GM23248 (cell line): ENCODE results near the gene IMPDH1. TPM values are rescaled to one million over a fixed set of nuclear protein-coding genes. Genes with fewer than 3 reads are reported as not detected.
A peak's percentile ranks its signal among the peaks of the same experiment; 100 is the strongest.

Experiments
- DNase-seq: peaks from one replicate; pipeline ENCODE4 v3.0.0-alpha.2; 2015
- H2AFZ ChIP-seq: fragments of 200-600 bp; sonication (generic); 2 replicates; pipeline ENCODE4 v1.6.1; 2016; ENCODE audit warnings: antibody characterized with exemption
- H3F3A ChIP-seq: fragments of 200-600 bp; sonication (generic); 2 replicates; pipeline ENCODE4 v1.6.1; 2016; ENCODE audit warnings: mild to moderate bottlenecking, antibody characterized with exemption, mixed run types; ENCODE audit not compliant: insufficient read depth
- H3K27ac ChIP-seq: fragments of 200-600 bp; sonication (generic); 2 replicates; pipeline ENCODE4 v1.5.1; 2016; ENCODE audit warnings: mild to moderate bottlenecking
- H3K27me3 ChIP-seq: fragments of 200-600 bp; sonication (generic); replicated peaks from 2 replicates; pipeline ENCODE4 v1.6.1; 2016; ENCODE audit warnings: mild to moderate bottlenecking; ENCODE audit not compliant: insufficient read depth
- H3K36me3 ChIP-seq: fragments of 200-600 bp; sonication (generic); 2 replicates; pipeline ENCODE4 v1.6.1; 2016; ENCODE audit warnings: low read depth, mild to moderate bottlenecking
- H3K4me1 ChIP-seq: fragments of 200-600 bp; sonication (generic); 2 replicates; pipeline ENCODE4 v1.6.1; 2016; ENCODE audit warnings: mild to moderate bottlenecking; ENCODE audit not compliant: insufficient read depth
- H3K4me2 ChIP-seq: fragments of 200-600 bp; sonication (generic); one replicate; pipeline ENCODE4 v1.6.1; 2016; ENCODE audit warnings: mild to moderate bottlenecking; ENCODE audit not compliant: unreplicated experiment
- H3K4me3 ChIP-seq: fragments of 200-600 bp; sonication (generic); 2 replicates; pipeline ENCODE4 v1.5.1; 2016; ENCODE audit warnings: mild to moderate bottlenecking
- H3K79me2 ChIP-seq: fragments of 200-600 bp; sonication (generic); 2 replicates; pipeline ENCODE4 v1.6.1; 2016; ENCODE audit warnings: mild to moderate bottlenecking; ENCODE audit not compliant: insufficient read depth
- H3K9ac ChIP-seq: fragments of 200-600 bp; sonication (generic); 2 replicates; pipeline ENCODE4 v1.6.1; 2016; ENCODE audit warnings: mild to moderate bottlenecking
- H3K9me2 ChIP-seq: fragments of 200-600 bp; sonication (generic); 2 replicates; pipeline ENCODE4 v1.6.1; 2016; ENCODE audit warnings: mixed run types, mild to moderate bottlenecking, moderate library complexity; ENCODE audit not compliant: insufficient read depth
- H3K9me3 ChIP-seq: fragments of 200-600 bp; sonication (generic); one replicate; pipeline ENCODE4 v1.6.1; 2017; ENCODE audit warnings: low read depth
- H4K20me1 ChIP-seq: fragments of 200-600 bp; sonication (generic); 2 replicates; pipeline ENCODE4 v1.6.0; 2016; ENCODE audit not compliant: insufficient read depth
- EZH2 ChIP-seq: fragments of 200-600 bp; sonication (generic); IDR thresholded peaks from 2 replicates; pipeline ENCODE4 v1.6.1; 2018; ENCODE audit warnings: antibody characterized with exemption, mild to moderate bottlenecking; ENCODE audit not compliant: insufficient read depth, poor library complexity, severe bottlenecking
- EZH2phosphoT487 ChIP-seq: fragments of 200-600 bp; sonication (generic); IDR thresholded peaks from 2 replicates; pipeline ENCODE4 v1.6.1; 2018; ENCODE audit warnings: antibody characterized with exemption, moderate library complexity, mild to moderate bottlenecking, low read depth; ENCODE audit not compliant: insufficient read depth
- WGBS, 2 experiments: methylation state at CpG; one replicate each; pipeline ENCODE4 v1.1.6; 2015 to 2017; ENCODE audit warnings: low lambda C conversion rate in 2 of 2, low coverage in 1 of 2; ENCODE audit errors: missing lambda C conversion rate in 2 of 2; 5-methylcytosine and 5-hydroxymethylcytosine counted together
- in situ Hi-C: fragments of 300-500 bp; cut with MboI; formaldehyde crosslinking; loops from 2 replicates; pipeline ENCODE4 v1.15.0; 2020
- polyA plus RNA-seq: library from polyadenylated mRNA; unstranded; fragments of >200 nt; fragmentation: Nextera tagmentation; extraction: Ambion mirVana; gene quantifications from 2 replicates; pipeline ENCODE4 v1.2.1, GENCODE V29; 2016
- total RNA-seq: library from RNA; depleted of rRNA; stranded (reverse); fragments of >200 nt; shearing (Covaris generic); gene quantifications from 2 replicates; pipeline ENCODE4 v1.2.3, GENCODE V29; 2014

IMPDH1 gene
- total and polyA plus RNA-seq, 2 experiments from 2014 or later = 89.9 to 97.3 TPM

DNA sequence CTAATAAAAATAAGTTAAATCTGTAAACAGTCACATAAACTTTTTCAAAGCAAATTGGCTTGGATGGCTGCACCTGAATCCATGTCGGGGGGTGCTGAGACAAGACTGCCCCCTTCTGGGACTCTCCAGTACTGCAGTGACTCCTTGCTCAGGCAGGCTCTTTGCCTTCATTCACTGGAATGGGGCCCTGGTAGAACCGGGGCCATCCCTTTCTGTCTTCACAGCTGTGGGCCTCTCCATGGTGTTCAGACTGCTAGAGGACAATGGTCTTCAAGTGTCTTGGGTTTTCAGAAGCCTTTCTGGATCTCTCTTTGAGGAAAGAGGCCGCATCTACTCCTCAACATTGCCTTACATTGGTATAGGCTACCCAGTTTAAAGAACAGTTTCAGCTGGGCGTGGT lies 16.1 kb upstream of the IMPDH1 start:
- Histone ChIP-seq H3K9me3 (no peaks in the 10 kb centered on the region), H3K27me3 (no peaks in the 10 kb centered on the region), H2AFZ (0 out of 2 replicates have a peak overlapping the region, but pooled peaks have one; percentile 26), H3K4me1 (no peaks in the 10 kb centered on the region), H3K9ac (no peak overlapping the region), H3F3A (no peaks in the 10 kb centered on the region), H3K9me2 (no peaks in the 10 kb centered on the region), H4K20me1 (no peaks in the 10 kb centered on the region), H3K27ac (no peak overlapping the region), H3K79me2 (no peaks in the 10 kb centered on the region), H3K36me3 (no peaks in the 10 kb centered on the region), H3K4me2 (no peak overlapping the region), H3K4me3 (no peak overlapping the region)
- no peak for TF ChIP-seq EZH2
- DNase-seq = peak; percentile 64
- 45% methylated on average over 4 of the region's 4 CpGs for WGBS, 2 experiments
- in situ Hi-C loops = no loop called here

DNA sequence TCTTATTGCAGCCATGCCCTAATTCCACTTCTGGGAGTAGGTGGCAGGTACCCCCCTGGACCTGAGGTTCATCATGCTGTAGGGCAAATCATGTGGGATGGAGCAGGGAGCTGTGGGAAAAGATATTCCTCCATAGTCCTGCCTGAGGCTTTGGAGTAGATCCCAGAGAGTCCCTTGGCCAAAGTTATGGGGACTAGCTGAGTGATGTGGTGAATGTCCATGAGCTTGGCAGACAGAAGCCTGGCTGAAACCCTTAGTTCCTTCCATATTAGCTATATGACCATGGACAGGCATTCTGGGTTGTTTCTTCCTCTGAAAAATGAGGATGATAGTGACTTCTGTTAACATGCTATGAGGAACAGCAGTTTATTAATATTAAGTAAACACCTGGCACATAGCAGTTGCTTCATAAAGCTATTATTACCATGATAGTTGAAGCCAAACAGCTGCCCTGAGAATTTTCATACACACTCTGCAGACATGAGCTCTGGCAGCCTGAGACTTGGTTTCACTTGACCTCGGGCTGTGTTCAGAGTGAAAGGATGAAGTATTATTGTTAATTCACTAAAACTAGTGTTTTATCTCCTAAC lies 15.0 kb upstream of the IMPDH1 start:
- DNase-seq = no peak
- no peaks in the 10 kb centered on the region for H3K36me3 ChIP-seq
- no peaks in the 10 kb centered on the region for H3K4me1 ChIP-seq
- H3K4me3 ChIP-seq = no peak overlapping the region
- WGBS, 2 experiments = 94 to 96% methylated on average over 1 of the region's 1 CpG
- H3K9me3 ChIP-seq = no peaks in the 10 kb centered on the region
- H3K79me2 ChIP-seq = no peaks in the 10 kb centered on the region
- no peak overlapping the region for H2AFZ ChIP-seq
- in situ Hi-C loops = no loop called here
- H3K27ac ChIP-seq = no peak overlapping the region
- no peaks in the 10 kb centered on the region for H4K20me1 ChIP-seq
- H3F3A ChIP-seq = no peaks in the 10 kb centered on the region
- no peak overlapping the region for H3K4me2 ChIP-seq
- no peaks in the 10 kb centered on the region for H3K9me2 ChIP-seq
- TF ChIP-seq EZH2phosphoT487 = no peak
- TF ChIP-seq EZH2 = no peak
- H3K9ac ChIP-seq = no peak overlapping the region
- no peaks in the 10 kb centered on the region for H3K27me3 ChIP-seq

- no peak for TF ChIP-seq EZH2phosphoT487
- no peak for TF ChIP-seq EZH2
- 67% methylated on average over 3 of the region's 3 CpGs for WGBS, 2 experiments
- Histone ChIP-seq H3K79me2 (no peaks in the 10 kb centered on the region), H2AFZ (no peak overlapping the region), H3F3A (no peaks in the 10 kb centered on the region), H4K20me1 (no peaks in the 10 kb centered on the region), H3K4me1 (no peaks in the 10 kb centered on the region), H3K4me3 (no peak overlapping the region), H3K4me2 (no peak overlapping the region), H3K9me2 (no peaks in the 10 kb centered on the region), H3K9ac (no peak overlapping the region), H3K27me3 (no peaks in the 10 kb centered on the region), H3K36me3 (no peaks in the 10 kb centered on the region), H3K9me3 (no peaks in the 10 kb centered on the region), H3K27ac (no peak overlapping the region)
- in situ Hi-C loops = no loop called here
- DNase-seq = no peak
Observed at GRCh38 chr7:128422842-128423241, 13.1 kb upstream of the IMPDH1 start.

DNA sequence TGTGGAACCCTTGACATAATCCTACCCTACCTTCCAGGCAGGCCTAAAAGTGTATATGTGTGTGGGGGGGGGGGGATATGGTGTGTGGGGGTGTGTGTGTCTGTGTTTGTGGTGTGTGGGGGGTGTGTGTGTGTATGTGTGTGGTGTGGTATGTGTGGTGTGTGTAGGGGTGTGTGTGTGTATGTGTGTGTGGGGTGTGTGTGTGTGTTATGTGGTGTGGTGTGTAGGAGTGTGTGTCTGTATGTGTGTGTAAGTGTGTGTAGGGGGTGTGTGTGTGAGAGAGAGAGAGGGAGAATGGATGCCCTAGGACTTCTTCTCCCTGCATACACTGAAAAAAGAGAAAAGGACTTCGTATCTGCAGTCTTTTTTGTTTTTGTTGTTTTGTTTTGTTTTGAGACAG lies 12.3 kb upstream of the IMPDH1 start:
- Histone ChIP-seq H3K36me3 (no peaks in the 10 kb centered on the region), H2AFZ (no peak overlapping the region), H3K79me2 (no peaks in the 10 kb centered on the region), H3K9me2 (no peaks in the 10 kb centered on the region), H3K27me3 (no peaks in the 10 kb centered on the region), H3K4me1 (no peaks in the 10 kb centered on the region), H3K9ac (no peak overlapping the region), H3K4me3 (no peak overlapping the region), H3F3A (no peaks in the 10 kb centered on the region), H4K20me1 (no peaks in the 10 kb centered on the region), H3K9me3 (no peaks in the 10 kb centered on the region), H3K27ac (no peak overlapping the region), H3K4me2 (no peak overlapping the region)
- in situ Hi-C loops = no loop called here
- no peak for DNase-seq
- WGBS, 2 experiments = 88 to 90% methylated on average over 1 of the region's 1 CpG
- no peak for TF ChIP-seq EZH2

- no peaks in the 10 kb centered on the region for H3F3A ChIP-seq
- H4K20me1 ChIP-seq = no peaks in the 10 kb centered on the region
- H3K4me1 ChIP-seq = no peaks in the 10 kb centered on the region
- H3K4me2 ChIP-seq = no peak overlapping the region
- H2AFZ ChIP-seq = no peak overlapping the region
- DNase-seq = no peak
- 65 to 92% methylated on average over 1 of the region's 1 CpG for WGBS, 2 experiments
- H3K4me3 ChIP-seq = no peak overlapping the region
- H3K9me3 ChIP-seq = no peaks in the 10 kb centered on the region
- H3K27ac ChIP-seq = no peak overlapping the region
- H3K27me3 ChIP-seq = no peaks in the 10 kb centered on the region
- in situ Hi-C loops = no loop called here
- no peaks in the 10 kb centered on the region for H3K36me3 ChIP-seq
- H3K9ac ChIP-seq = no peak overlapping the region
- H3K79me2 ChIP-seq = no peaks in the 10 kb centered on the region
- no peak for TF ChIP-seq EZH2
- no peak for TF ChIP-seq EZH2phosphoT487
- H3K9me2 ChIP-seq = no peaks in the 10 kb centered on the region
Observed at GRCh38 chr7:128421384-128421783, 11.6 kb upstream of the IMPDH1 start.
